HG03108 (cell line): ENCODE results near the gene COBL.

Source experiments
- ATAC-seq: cut with Tn5 transposase; IDR thresholded peaks from one replicate; pipeline ENCODE4 v1.9.1; 2021; ENCODE audit warnings: moderate library complexity; ENCODE audit not compliant: unreplicated experiment

Gene COBL

GRCh38 chr7:51278797-51279196 is 37.8 kb downstream of the COBL start:
- ATAC-seq = no peak

DNA sequence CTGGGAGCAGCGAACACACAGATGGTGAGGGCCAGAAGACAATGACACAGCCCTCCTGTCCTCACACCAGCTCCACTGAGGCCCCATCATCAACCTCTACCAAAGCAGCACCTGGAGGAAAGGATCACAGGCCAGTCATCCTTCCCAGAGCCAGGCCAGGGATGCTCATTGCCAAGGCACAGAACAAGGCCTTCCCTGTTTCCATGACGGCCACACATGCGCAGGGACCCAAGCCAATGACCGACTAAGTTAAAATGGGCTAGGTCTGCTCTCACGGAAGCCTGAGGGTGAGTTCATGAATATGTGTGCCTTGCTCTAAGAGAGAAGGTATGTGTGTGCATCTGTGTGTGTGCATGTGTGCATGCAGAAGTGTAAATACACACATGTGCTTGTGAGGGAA is 39.6 kb downstream of the COBL start:
- ATAC-seq = no peak

GRCh38 chr7:51276091-51276605 is 40.5 kb downstream of the COBL start:
- no peak for ATAC-seq

- ATAC-seq = no peak
Observed at GRCh38 chr7:51275532-51275931, 41.1 kb downstream of the COBL start.

- no peak for ATAC-seq
Observed at GRCh38 chr7:51274955-51275354, 41.7 kb downstream of the COBL start.

DNA sequence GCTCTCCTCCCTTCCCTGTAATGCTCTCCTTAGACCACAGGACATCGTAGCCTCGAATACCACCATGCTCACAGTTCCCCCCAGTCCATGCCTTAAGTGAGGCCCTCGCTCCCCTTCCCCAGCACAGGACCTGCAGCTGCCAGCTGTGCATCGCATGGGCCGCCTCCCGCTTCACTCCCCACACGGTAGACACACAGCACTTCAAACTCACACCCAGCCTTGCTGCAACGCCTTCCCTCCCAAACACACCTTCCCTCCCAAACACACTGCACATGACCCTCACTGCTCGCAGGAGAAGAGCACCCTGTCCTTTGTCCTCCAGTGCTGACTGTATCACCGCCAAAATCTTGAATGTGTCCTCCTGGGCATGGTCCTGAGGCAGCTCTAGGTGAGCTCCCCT is 42.6 kb downstream of the COBL start:
- ATAC-seq = no peak

GRCh38 chr7:51273360-51273759 is 43.2 kb downstream of the COBL start:
- ATAC-seq = no peak

GRCh38 chr7:51270965-51271364 is 45.6 kb downstream of the COBL start:
- no peak for ATAC-seq

- ATAC-seq = no peak
Observed at GRCh38 chr7:51269911-51270310, 46.7 kb downstream of the COBL start.

GRCh38 chr7:51269321-51269720 is 47.3 kb downstream of the COBL start:
- no peak for ATAC-seq

- ATAC-seq = no peak
Observed at GRCh38 chr7:51268859-51269258, 47.8 kb downstream of the COBL start.

- no peak for ATAC-seq
Observed at GRCh38 chr7:51267169-51267568, 49.4 kb downstream of the COBL start.

GRCh38 chr7:51265066-51265907 is 51.3 kb downstream of the COBL start:
- ATAC-seq = no peak

GRCh38 chr7:51263631-51264484 is 52.8 kb downstream of the COBL start:
- no peak for ATAC-seq

DNA sequence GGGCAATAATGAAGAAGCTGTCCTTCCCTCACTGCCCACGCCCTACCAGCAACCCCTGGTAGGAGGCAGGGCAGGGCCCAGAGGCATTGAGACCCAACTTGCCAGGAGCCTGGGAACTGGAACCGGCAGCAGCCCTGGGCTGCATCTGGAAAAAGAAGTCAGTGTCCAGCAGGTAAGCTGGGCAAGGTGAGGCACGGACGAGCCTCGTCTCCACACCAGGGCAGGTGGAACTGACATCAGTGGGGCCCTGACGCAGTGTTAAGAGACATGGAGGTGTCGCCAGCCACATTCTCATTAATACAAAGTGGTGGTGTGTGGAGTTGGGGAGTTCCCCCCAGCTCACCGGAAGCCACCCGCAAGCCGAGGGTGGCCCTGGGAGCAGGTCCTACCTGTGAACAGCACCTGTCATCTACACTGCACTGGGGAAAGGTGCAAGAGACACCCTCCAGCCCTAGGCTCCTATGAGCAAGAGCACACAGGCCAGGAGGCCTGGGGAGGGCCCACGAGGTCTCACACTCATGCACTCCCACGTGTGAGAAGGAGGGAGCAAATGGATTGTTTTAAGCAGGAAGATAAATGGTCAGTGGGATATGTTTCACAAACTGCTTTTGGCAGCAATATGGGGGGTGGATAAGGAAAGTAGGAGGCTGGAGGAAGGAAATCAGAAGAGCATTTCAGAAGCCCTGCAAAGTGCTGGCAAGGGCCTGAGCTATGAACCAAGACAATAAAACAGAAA is 53.6 kb downstream of the COBL start:
- ATAC-seq = no peak

GRCh38 chr7:51261950-51262795 is 54.4 kb downstream of the COBL start:
- no peak for ATAC-seq

- no peak for ATAC-seq
Observed at GRCh38 chr7:51261117-51261835, 55.3 kb downstream of the COBL start.

- ATAC-seq = no peak
Observed at GRCh38 chr7:51260516-51260915, 56.1 kb downstream of the COBL start.

- no peak for ATAC-seq
Observed at GRCh38 chr7:51259766-51260165, 56.8 kb downstream of the COBL start.

GRCh38 chr7:51256916-51257315 is 59.7 kb downstream of the COBL start:
- no peak for ATAC-seq
